Measurements from ENCODE around the gene OTUD4.
"Not testable (repeated sequence)": the region's sequence is repeated elsewhere in the genome, so short reads cannot be mapped to it uniquely, and the experiment has no call there.

Gene OTUD4

GRCh38 chr4:145179861-145180297, 510 bp downstream of the OTUD4 start:
- DNase-seq (ENCODE audit: low spot score), result peak; percentile 26

GRCh38 chr4:145179281-145179860, 1.0 kb downstream of the OTUD4 start:
- peak; percentile 80 for DNase-seq (ENCODE audit: low spot score)

- no peak for DNase-seq (ENCODE audit: low spot score)
Observed at GRCh38 chr4:145178740-145179280, 1.6 kb downstream of the OTUD4 start.

- DNase-seq (ENCODE audit: low spot score), result no peak
Observed at GRCh38 chr4:145177906-145178538, 2.4 kb downstream of the OTUD4 start.

GRCh38 chr4:145177511-145177905, 2.9 kb downstream of the OTUD4 start:
- peak; percentile 25 for DNase-seq (ENCODE audit: low spot score)

- no peak for DNase-seq (ENCODE audit: low spot score)
Observed at GRCh38 chr4:145176641-145177432, 3.6 kb downstream of the OTUD4 start.

GRCh38 chr4:145171911-145172310, 8.5 kb downstream of the OTUD4 start:
- DNase-seq (ENCODE audit: low spot score), result no peak

GRCh38 chr4:145170223-145170622, 10.2 kb downstream of the OTUD4 start:
- DNase-seq (ENCODE audit: low spot score), result no peak

GRCh38 chr4:145168581-145169187, 11.7 kb downstream of the OTUD4 start:
- DNase-seq (ENCODE audit: low spot score), result no peak

- no peak for DNase-seq (ENCODE audit: low spot score)
Observed at GRCh38 chr4:145167887-145168286, 12.5 kb downstream of the OTUD4 start.

GRCh38 chr4:145161549-145161948, 18.8 kb downstream of the OTUD4 start:
- DNase-seq (ENCODE audit: low spot score), result no peak

GRCh38 chr4:145156986-145157385, 23.4 kb downstream of the OTUD4 start:
- no peak for DNase-seq (ENCODE audit: low spot score)

- no peak for DNase-seq (ENCODE audit: low spot score)
Observed at GRCh38 chr4:145155268-145155870, 25.0 kb downstream of the OTUD4 start.

- DNase-seq (ENCODE audit: low spot score), result peak; percentile 35
Observed at GRCh38 chr4:145154573-145154972, 25.8 kb downstream of the OTUD4 start.

- no peak for DNase-seq (ENCODE audit: low spot score)
Observed at GRCh38 chr4:145153904-145154298, 26.5 kb downstream of the OTUD4 start.

GRCh38 chr4:145153181-145153903, 27.0 kb downstream of the OTUD4 start:
- no peak for DNase-seq (ENCODE audit: low spot score)

GRCh38 chr4:145148980-145149379, 31.4 kb downstream of the OTUD4 start:
- DNase-seq (ENCODE audit: low spot score), result no peak

- DNase-seq (ENCODE audit: low spot score), result not testable (repeated sequence)
Observed at GRCh38 chr4:145136219-145136618, 44.2 kb downstream of the OTUD4 start.

GRCh38 chr4:145132511-145133098, 47.8 kb downstream of the OTUD4 start:
- DNase-seq (ENCODE audit: low spot score), result no peak

- DNase-seq (ENCODE audit: low spot score), result no peak
Observed at GRCh38 chr4:145131848-145132247, 48.5 kb downstream of the OTUD4 start.

All from AG20443 (cell line).